Measurements from ENCODE around the gene WDR75.

DNA sequence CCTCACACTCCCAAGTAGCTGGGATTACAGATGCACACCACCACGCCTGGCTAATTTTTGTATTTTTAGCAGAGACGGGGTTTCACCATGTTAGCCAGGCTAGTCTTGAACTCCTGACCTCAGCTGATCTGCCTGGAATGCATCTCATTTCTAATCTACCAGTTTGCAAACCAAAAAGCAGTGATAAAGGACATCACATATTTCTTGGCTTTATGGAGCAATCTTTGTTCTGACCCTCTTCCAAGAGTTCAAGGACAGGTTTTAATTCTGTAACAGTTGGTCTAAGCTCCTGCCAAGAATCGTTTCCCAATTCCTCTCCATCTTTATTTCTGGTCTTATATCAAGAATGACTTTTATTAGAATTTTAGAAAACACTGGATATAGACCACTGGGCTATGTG is 71.6 kb downstream of the WDR75 start:
- TF ChIP-seq TARDBP (IDR thresholded peaks at IDR 0.05) (no peak), HDGF (IDR thresholded peaks at IDR 0.05; ENCODE audit: borderline replicate concordance) (no peak), FOXK2 (IDR thresholded peaks at IDR 0.05) (no peak), FOXM1 (IDR thresholded peaks at IDR 0.05; ENCODE audit: borderline replicate concordance) (no peak), NFRKB (IDR thresholded peaks at IDR 0.05) (no peak), SP1 (IDR thresholded peaks at IDR 0.05) (no peak)

Data from HEK293T (cell line).